Astrocyte (in vitro differentiated cells and primary cell): Measurements from ENCODE around the gene CLDN19. TPM values are rescaled to one million over a fixed set of nuclear protein-coding genes. Genes with fewer than 3 reads are reported as not detected.

ENCODE experiments used
- DNase-seq: peaks from one replicate; pipeline ENCODE4 v3.0.0-alpha.2; 2010; ENCODE audit warnings: low read depth
- FAIRE-seq: peaks from 2 replicates; lab custom pipeline; 2011; peaks lifted over from hg19 to GRCh38; lab: Jason Lieb, UNC
- H2AFZ ChIP-seq: 2 replicates; pipeline ENCODE4 v1.6.0; 2012; ENCODE audit warnings: low read depth, low read length, inconsistent platforms
- H3K27ac ChIP-seq: 2 replicates; pipeline ENCODE4 v1.5.1; 2011; ENCODE audit warnings: low read depth, low read length, inconsistent platforms
- H3K27me3 ChIP-seq: 2 replicates; pipeline ENCODE4 v1.6.0; 2011; ENCODE audit warnings: low read length, inconsistent platforms; ENCODE audit not compliant: insufficient read depth
- H3K36me3 ChIP-seq: 2 replicates; pipeline ENCODE4 v1.5.1; 2011; ENCODE audit warnings: low read length, inconsistent platforms; ENCODE audit not compliant: insufficient read depth
- H3K4me1 ChIP-seq: 2 replicates; pipeline ENCODE4 v1.5.1; 2011; ENCODE audit warnings: low read length, inconsistent platforms; ENCODE audit not compliant: insufficient read depth
- H3K4me2 ChIP-seq: 2 replicates; pipeline ENCODE4 v1.6.0; 2012; ENCODE audit warnings: low read length, inconsistent platforms
- H3K4me3 ChIP-seq: 2 replicates; pipeline ENCODE4 v1.5.1; 2011; ENCODE audit warnings: low read depth, mild to moderate bottlenecking, low read length, inconsistent platforms; ENCODE audit not compliant: insufficient read depth
- H3K79me2 ChIP-seq: 2 replicates; pipeline ENCODE4 v1.6.0; 2012; ENCODE audit warnings: mild to moderate bottlenecking, low read length, inconsistent platforms; ENCODE audit not compliant: insufficient read depth
- H3K9ac ChIP-seq: 2 replicates; pipeline ENCODE4 v1.6.0; 2012; ENCODE audit warnings: mild to moderate bottlenecking, low read length, inconsistent platforms
- H3K9me3 ChIP-seq: 2 replicates; pipeline ENCODE4 v1.5.1; 2012; ENCODE audit warnings: low read depth, mild to moderate bottlenecking, low read length, inconsistent platforms; ENCODE audit not compliant: insufficient read depth
- H4K20me1 ChIP-seq: 2 replicates; pipeline ENCODE4 v1.6.0; 2012; ENCODE audit warnings: low read length, inconsistent platforms; ENCODE audit not compliant: insufficient read depth
- H3K27ac Mint-ChIP-seq: one replicate; pipeline ENCODE4 v1.8.0; 2021; ENCODE audit warnings: mild to moderate bottlenecking, mixed read lengths; ENCODE audit not compliant: unreplicated experiment
- H3K27me3 Mint-ChIP-seq: one replicate; pipeline ENCODE4 v1.8.0; 2021; ENCODE audit warnings: low read depth, mixed read lengths; ENCODE audit not compliant: unreplicated experiment
- H3K36me3 Mint-ChIP-seq: one replicate; pipeline ENCODE4 v1.8.0; 2021; ENCODE audit warnings: low read depth, mixed read lengths; ENCODE audit not compliant: unreplicated experiment
- H3K4me1 Mint-ChIP-seq: one replicate; pipeline ENCODE4 v1.8.0; 2021; ENCODE audit warnings: low read depth, mixed read lengths; ENCODE audit not compliant: unreplicated experiment
- H3K4me3 Mint-ChIP-seq: one replicate; pipeline ENCODE4 v1.8.0; 2021; ENCODE audit warnings: mild to moderate bottlenecking, moderate library complexity, mixed read lengths; ENCODE audit not compliant: unreplicated experiment
- H3K9me3 Mint-ChIP-seq: one replicate; pipeline ENCODE4 v1.8.0; 2021; ENCODE audit warnings: mild to moderate bottlenecking, mixed read lengths; ENCODE audit not compliant: unreplicated experiment
- CTCF ChIP-seq: IDR thresholded peaks from 2 replicates; pipeline ENCODE4 v1.5.1; 2011; ENCODE audit warnings: low read depth, mild to moderate bottlenecking, inconsistent platforms, low read length, moderate library complexity; ENCODE audit not compliant: insufficient read depth
- EZH2 ChIP-seq: IDR thresholded peaks from 2 replicates; pipeline ENCODE4 v1.6.1; 2012; ENCODE audit warnings: mild to moderate bottlenecking, low read length, inconsistent platforms; ENCODE audit not compliant: insufficient read depth
- total RNA-seq: library from RNA; stranded (reverse); gene quantifications from 2 replicates; pipeline ENCODE4 v1.2.1, GENCODE V29; 2021

The CLDN19 gene
- total RNA-seq, 1 donor from 2014 or later = 0.11 TPM

- H3K4me1 ChIP-seq = no peaks in the 10 kb centered on the region
- no peak overlapping the region for H3K4me2 ChIP-seq
- H3K27ac Mint-ChIP-seq = peak overlapping the region; percentile 27
- H3K36me3 Mint-ChIP-seq = peaks cover 45% of the 10 kb centered on the region
- TF ChIP-seq CTCF = peak; percentile 72
- no peak for TF ChIP-seq EZH2
- no peaks in the 10 kb centered on the region for H3K27me3 Mint-ChIP-seq
- DNase-seq (no peak), FAIRE-seq (no peak)
- no peak overlapping the region for H3K4me3 Mint-ChIP-seq
- H3K27me3 ChIP-seq = no peaks in the 10 kb centered on the region
- no peak overlapping the region for H3K27ac ChIP-seq
- H3K4me1 Mint-ChIP-seq = peaks cover 5% of the 10 kb centered on the region
- H3K36me3 ChIP-seq = peaks cover 22% of the 10 kb centered on the region
- no peaks in the 10 kb centered on the region for H3K9me3 Mint-ChIP-seq
- no peak overlapping the region for H3K9ac ChIP-seq
- peaks cover 43% of the 10 kb centered on the region for H4K20me1 ChIP-seq
- peaks cover 9% of the 10 kb centered on the region for H3K79me2 ChIP-seq
- no peak overlapping the region for H2AFZ ChIP-seq
- H3K4me3 ChIP-seq = no peak overlapping the region
- no peaks in the 10 kb centered on the region for H3K9me3 ChIP-seq
Measured at GRCh38 chr1:42777852-42778251, 37.8 kb upstream of the CLDN19 start.

GRCh38 chr1:42776502-42776901 lies 36.5 kb upstream of the CLDN19 start:
- no peak for FAIRE-seq
- H3K36me3 Mint-ChIP-seq = peaks cover 42% of the 10 kb centered on the region
- peaks cover 22% of the 10 kb centered on the region for H3K36me3 ChIP-seq

More at GRCh38 chr1:42776502-42776901, 36.5 kb upstream of the CLDN19 start:
- Histone ChIP-seq H3K4me3 (no peak overlapping the region), H3K27ac (no peak overlapping the region), H3K79me2 (peaks cover 22% of the 10 kb centered on the region), H4K20me1 (peaks cover 56% of the 10 kb centered on the region), H3K27me3 (no peaks in the 10 kb centered on the region), H3K9me3 (no peaks in the 10 kb centered on the region), H3K4me2 (no peak overlapping the region), H2AFZ (no peak overlapping the region), H3K4me1 (no peaks in the 10 kb centered on the region), H3K9ac (no peak overlapping the region)
- no peaks in the 10 kb centered on the region for H3K27me3 Mint-ChIP-seq
- no peak overlapping the region for H3K27ac Mint-ChIP-seq
- peaks cover 5% of the 10 kb centered on the region for H3K4me1 Mint-ChIP-seq
- H3K9me3 Mint-ChIP-seq = no peaks in the 10 kb centered on the region
- no peak overlapping the region for H3K4me3 Mint-ChIP-seq
- no peak for DNase-seq
- no peak for TF ChIP-seq EZH2
- no peak for TF ChIP-seq CTCF
